Breast epithelium (tissue), 3 donors: Measurements from ENCODE around the gene PPP4R1.

Source experiments
- POLR2A ChIP-seq: fragments of 450-650 bp; IDR thresholded peaks from one replicate; pipeline ENCODE4 v1.6.1; 2016; ENCODE audit warnings: antibody characterized with exemption, mild to moderate bottlenecking, moderate library complexity
- TF ChIP-seq, protein P1 (sequence below), 3 donors: fragments of 450-650 bp; IDR thresholded peaks; one replicate each; pipeline ENCODE4 v1.5.1; 2016 to 2017; ENCODE audit warnings: antibody characterized with exemption in 3 of 3, mild to moderate bottlenecking in 3 of 3, moderate library complexity in 3 of 3

DNA sequence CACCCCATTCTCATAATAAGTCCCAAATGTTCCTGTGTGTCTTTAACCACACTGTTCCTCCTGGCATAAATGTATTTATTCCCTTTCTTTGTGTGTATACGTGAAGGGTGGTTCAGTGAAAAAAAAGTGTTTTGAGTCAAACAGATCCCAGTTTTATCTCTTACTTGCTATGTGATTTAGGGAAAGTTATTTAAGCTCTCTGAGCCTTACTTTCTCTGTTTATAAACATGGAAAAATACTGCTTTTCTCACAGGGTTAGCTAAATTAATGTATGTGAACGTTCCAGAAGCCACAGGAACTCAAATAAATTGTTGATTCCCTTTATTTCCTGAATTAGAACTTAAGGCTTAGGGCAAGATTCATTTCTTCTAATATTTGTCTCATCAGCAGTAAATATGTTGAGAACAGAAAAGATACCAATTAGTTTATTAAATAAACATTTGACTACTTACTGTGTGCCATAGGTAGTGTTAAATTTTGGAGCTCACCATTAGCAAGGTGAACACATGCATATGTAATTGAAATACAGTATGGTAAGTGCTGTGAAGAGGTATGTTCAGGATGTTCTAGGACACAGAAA lies 105.8 kb downstream of the PPP4R1 start:
- TF ChIP-seq, protein P1, sequence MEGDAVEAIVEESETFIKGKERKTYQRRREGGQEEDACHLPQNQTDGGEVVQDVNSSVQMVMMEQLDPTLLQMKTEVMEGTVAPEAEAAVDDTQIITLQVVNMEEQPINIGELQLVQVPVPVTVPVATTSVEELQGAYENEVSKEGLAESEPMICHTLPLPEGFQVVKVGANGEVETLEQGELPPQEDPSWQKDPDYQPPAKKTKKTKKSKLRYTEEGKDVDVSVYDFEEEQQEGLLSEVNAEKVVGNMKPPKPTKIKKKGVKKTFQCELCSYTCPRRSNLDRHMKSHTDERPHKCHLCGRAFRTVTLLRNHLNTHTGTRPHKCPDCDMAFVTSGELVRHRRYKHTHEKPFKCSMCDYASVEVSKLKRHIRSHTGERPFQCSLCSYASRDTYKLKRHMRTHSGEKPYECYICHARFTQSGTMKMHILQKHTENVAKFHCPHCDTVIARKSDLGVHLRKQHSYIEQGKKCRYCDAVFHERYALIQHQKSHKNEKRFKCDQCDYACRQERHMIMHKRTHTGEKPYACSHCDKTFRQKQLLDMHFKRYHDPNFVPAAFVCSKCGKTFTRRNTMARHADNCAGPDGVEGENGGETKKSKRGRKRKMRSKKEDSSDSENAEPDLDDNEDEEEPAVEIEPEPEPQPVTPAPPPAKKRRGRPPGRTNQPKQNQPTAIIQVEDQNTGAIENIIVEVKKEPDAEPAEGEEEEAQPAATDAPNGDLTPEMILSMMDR (IDR thresholded peaks at IDR 0.05) = no peak
- no peak for TF ChIP-seq POLR2A
